SK-N-SH treated with all-trans-retinoic acid at 6 μM for 48 hours (cell line): Measurements from ENCODE around the gene EFCAB13.

ENCODE experiments used
- ARNTL ChIP-seq: fragments of 450-650 bp; formaldehyde crosslinking; IDR thresholded peaks from 2 replicates; pipeline ENCODE4 v1.5.0; 2020; ENCODE audit warnings: low read depth, mild to moderate bottlenecking, moderate library complexity, borderline replicate concordance
- BACH2 ChIP-seq: fragments of 250-450 bp; sonication (Bioruptor Pico); IDR thresholded peaks from 2 replicates; pipeline ENCODE4 v1.9.0; 2021; ENCODE audit warnings: mild to moderate bottlenecking, borderline replicate concordance
- CSDC2 ChIP-seq: fragments of 250-450 bp; sonication (Bioruptor Pico); IDR thresholded peaks from 2 replicates; pipeline ENCODE4 v1.5.0; 2020; ENCODE audit warnings: mild to moderate bottlenecking, moderate library complexity
- ESRRG ChIP-seq: fragments of 250-450 bp; sonication (Bioruptor Pico); IDR thresholded peaks from 2 replicates; pipeline ENCODE4 v1.6.1; 2021; ENCODE audit warnings: mild to moderate bottlenecking
- ZC3H10 ChIP-seq: fragments of 250-450 bp; sonication (Bioruptor Pico); IDR thresholded peaks from 2 replicates; pipeline ENCODE4 v1.5.1; 2021; ENCODE audit warnings: mild to moderate bottlenecking, moderate library complexity
- ZFP3 ChIP-seq: fragments of 250-450 bp; sonication (Bioruptor Pico); IDR thresholded peaks from 2 replicates; pipeline ENCODE4 v1.5.0; 2020; ENCODE audit warnings: mild to moderate bottlenecking, moderate library complexity
- ZNF70 ChIP-seq: fragments of 450-650 bp; formaldehyde crosslinking; IDR thresholded peaks from 2 replicates; pipeline ENCODE4 v1.5.0; 2020; ENCODE audit warnings: mild to moderate bottlenecking, moderate library complexity
- TF ChIP-seq, protein P1 (sequence below): fragments of 250-450 bp; sonication (Bioruptor Pico); IDR thresholded peaks from 2 replicates; pipeline ENCODE4 v1.5.1; 2021; ENCODE audit warnings: mild to moderate bottlenecking, moderate library complexity
- TF ChIP-seq, protein P2 (sequence below): fragments of 250-450 bp; sonication (Bioruptor Pico); IDR thresholded peaks from 2 replicates; pipeline ENCODE4 v1.8.0; 2021; ENCODE audit warnings: low read depth, mild to moderate bottlenecking, moderate library complexity, borderline replicate concordance
- TF ChIP-seq, protein P3 (sequence below): fragments of 250-450 bp; sonication (Bioruptor Pico); IDR thresholded peaks from 2 replicates; pipeline ENCODE4 v1.5.1; 2020; ENCODE audit warnings: low read depth, mild to moderate bottlenecking, moderate library complexity
- TF ChIP-seq, protein P4 (sequence below): fragments of 250-450 bp; sonication (Bioruptor Pico); IDR thresholded peaks from 2 replicates; pipeline ENCODE4 v1.8.0; 2020; ENCODE audit warnings: mild to moderate bottlenecking, moderate library complexity, borderline replicate concordance

DNA sequence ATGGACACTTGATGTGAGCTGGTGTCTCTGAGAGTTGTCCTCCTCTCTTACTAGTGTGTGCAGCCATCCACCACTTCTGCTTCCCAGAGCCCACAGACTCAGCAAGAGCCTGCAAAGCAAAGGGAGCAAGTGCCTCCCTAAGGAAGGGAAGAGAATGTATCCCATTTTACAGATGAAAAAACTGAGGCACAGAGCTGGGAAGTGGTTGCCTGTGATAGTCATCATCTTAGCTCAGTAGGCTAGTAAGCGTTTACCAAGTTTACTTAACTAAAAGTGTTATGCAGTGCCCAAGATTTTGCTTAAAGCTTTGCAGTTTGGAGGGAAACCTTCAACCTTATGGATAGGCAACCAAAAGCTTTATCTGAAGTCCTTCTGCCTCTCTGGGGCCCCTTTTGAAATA lies 23.0 kb upstream of the EFCAB13 start:
- TF ChIP-seq, protein P1, sequence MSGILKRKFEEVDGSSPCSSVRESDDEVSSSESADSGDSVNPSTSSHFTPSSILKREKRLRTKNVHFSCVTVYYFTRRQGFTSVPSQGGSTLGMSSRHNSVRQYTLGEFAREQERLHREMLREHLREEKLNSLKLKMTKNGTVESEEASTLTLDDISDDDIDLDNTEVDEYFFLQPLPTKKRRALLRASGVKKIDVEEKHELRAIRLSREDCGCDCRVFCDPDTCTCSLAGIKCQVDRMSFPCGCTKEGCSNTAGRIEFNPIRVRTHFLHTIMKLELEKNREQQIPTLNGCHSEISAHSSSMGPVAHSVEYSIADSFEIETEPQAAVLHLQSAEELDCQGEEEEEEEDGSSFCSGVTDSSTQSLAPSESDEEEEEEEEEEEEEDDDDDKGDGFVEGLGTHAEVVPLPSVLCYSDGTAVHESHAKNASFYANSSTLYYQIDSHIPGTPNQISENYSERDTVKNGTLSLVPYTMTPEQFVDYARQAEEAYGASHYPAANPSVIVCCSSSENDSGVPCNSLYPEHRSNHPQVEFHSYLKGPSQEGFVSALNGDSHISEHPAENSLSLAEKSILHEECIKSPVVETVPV, result no peak
- TF ChIP-seq ZC3H10 (CRISPR knock-in tag) (no peak), ZNF70 (CRISPR knock-in tag) (no peak), CSDC2 (CRISPR knock-in tag) (no peak), ARNTL (CRISPR knock-in tag) (no peak), ZFP3 (CRISPR knock-in tag) (no peak), ESRRG (CRISPR knock-in tag) (no peak), BACH2 (CRISPR knock-in tag) (no peak)
- TF ChIP-seq, protein P2, sequence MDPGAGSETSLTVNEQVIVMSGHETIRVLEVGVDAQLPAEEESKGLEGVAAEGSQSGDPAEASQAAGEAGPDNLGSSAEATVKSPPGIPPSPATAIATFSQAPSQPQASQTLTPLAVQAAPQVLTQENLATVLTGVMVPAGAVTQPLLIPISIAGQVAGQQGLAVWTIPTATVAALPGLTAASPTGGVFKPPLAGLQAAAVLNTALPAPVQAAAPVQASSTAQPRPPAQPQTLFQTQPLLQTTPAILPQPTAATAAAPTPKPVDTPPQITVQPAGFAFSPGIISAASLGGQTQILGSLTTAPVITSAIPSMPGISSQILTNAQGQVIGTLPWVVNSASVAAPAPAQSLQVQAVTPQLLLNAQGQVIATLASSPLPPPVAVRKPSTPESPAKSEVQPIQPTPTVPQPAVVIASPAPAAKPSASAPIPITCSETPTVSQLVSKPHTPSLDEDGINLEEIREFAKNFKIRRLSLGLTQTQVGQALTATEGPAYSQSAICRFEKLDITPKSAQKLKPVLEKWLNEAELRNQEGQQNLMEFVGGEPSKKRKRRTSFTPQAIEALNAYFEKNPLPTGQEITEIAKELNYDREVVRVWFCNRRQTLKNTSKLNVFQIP (CRISPR knock-in tag), result no peak
- TF ChIP-seq, protein P3, sequence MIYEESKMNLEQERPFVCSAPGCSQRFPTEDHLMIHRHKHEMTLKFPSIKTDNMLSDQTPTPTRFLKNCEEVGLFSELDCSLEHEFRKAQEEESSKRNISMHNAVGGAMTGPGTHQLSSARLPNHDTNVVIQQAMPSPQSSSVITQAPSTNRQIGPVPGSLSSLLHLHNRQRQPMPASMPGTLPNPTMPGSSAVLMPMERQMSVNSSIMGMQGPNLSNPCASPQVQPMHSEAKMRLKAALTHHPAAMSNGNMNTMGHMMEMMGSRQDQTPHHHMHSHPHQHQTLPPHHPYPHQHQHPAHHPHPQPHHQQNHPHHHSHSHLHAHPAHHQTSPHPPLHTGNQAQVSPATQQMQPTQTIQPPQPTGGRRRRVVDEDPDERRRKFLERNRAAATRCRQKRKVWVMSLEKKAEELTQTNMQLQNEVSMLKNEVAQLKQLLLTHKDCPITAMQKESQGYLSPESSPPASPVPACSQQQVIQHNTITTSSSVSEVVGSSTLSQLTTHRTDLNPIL (CRISPR knock-in tag), result no peak
- TF ChIP-seq, protein P4, sequence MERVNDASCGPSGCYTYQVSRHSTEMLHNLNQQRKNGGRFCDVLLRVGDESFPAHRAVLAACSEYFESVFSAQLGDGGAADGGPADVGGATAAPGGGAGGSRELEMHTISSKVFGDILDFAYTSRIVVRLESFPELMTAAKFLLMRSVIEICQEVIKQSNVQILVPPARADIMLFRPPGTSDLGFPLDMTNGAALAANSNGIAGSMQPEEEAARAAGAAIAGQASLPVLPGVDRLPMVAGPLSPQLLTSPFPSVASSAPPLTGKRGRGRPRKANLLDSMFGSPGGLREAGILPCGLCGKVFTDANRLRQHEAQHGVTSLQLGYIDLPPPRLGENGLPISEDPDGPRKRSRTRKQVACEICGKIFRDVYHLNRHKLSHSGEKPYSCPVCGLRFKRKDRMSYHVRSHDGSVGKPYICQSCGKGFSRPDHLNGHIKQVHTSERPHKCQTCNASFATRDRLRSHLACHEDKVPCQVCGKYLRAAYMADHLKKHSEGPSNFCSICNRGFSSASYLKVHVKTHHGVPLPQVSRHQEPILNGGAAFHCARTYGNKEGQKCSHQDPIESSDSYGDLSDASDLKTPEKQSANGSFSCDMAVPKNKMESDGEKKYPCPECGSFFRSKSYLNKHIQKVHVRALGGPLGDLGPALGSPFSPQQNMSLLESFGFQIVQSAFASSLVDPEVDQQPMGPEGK (CRISPR knock-in tag), result no peak
